Measurements from ENCODE around the gene MCHR1. TPM values are rescaled to one million over a fixed set of nuclear protein-coding genes. Genes with fewer than 3 reads are reported as not detected.

MCHR1 gene
- total and polyA plus RNA-seq, 2 of the 13 experiments (the other 11 are each of a cell fraction or from before 2014, with no cell fraction given) = 0.40 to 0.83 TPM

GRCh38 chr22:40659166-40659565 lies 20.1 kb upstream of the MCHR1 start:
- no peak for TF ChIP-seq USF2 (IDR thresholded peaks at IDR 0.05; ENCODE audit: low read depth, low read length)
- no peak for TF ChIP-seq USF2 (CRISPR knock-in tag; IDR thresholded peaks at IDR 0.05; ENCODE audit: borderline replicate concordance)
- no peak for TF ChIP-seq SETDB1 (CRISPR knock-in tag; IDR thresholded peaks at IDR 0.05; ENCODE audit: borderline replicate concordance)
- TF ChIP-seq SUZ12 (IDR thresholded peaks at IDR 0.05; ENCODE audit: low read depth, low read length) = no peak
- no peak for TF ChIP-seq ZFP91 (CRISPR knock-in tag; IDR thresholded peaks at IDR 0.05; ENCODE audit: borderline replicate concordance)
- no peak for TF ChIP-seq ZNF512 (CRISPR knock-in tag; IDR thresholded peaks at IDR 0.05)
- no peak for TF ChIP-seq ESRRA (CRISPR knock-in tag; IDR thresholded peaks at IDR 0.05; ENCODE audit: low read depth)
- no peak for TF ChIP-seq ZNF644 (CRISPR knock-in tag; IDR thresholded peaks at IDR 0.05; ENCODE audit: low read depth)
- TF ChIP-seq AGO2 (optimal IDR thresholded peaks at IDR 0.05; ENCODE audit: low read depth, low read length) = no peak
- no peak for TF ChIP-seq ZNF567 (CRISPR knock-in tag; IDR thresholded peaks at IDR 0.05; ENCODE audit: borderline replicate concordance)
- Histone ChIP-seq H4K20me1 (ENCODE audit: insufficient read depth, low read length) (no peaks in the 10 kb centered on the region), H2AFZ (ENCODE audit: low read length) (no peak overlapping the region), H3K79me2 (ENCODE audit: insufficient read depth, low read length) (no peaks in the 10 kb centered on the region), H3K9me3 (ENCODE audit: low read length) (no peaks in the 10 kb centered on the region), H3K4me2 (ENCODE audit: low read depth, low read length) (no peak overlapping the region), H3K36me3 (replicated peaks in 1 of 2; ENCODE audit: control insufficient read depth in 1 of 2, insufficient read depth in 2 of 2, low read length in 2 of 2) (no peaks in the 10 kb centered on the region), H3K4me1 (ENCODE audit: insufficient read depth, low read length) (peaks cover 19% of the 10 kb centered on the region), H3K4me3 (replicated peaks in 1 of 3; ENCODE audit: insufficient read depth in 1 of 3, low read depth in 2 of 3, low read length in 3 of 3) (no peak overlapping the region), H3K27me3 (ENCODE audit: control insufficient read depth in 1 of 2, insufficient read depth in 2 of 2, low read length in 2 of 2) (no peaks in the 10 kb centered on the region; a peak in 1 of 5 replicates), H3K9ac (ENCODE audit: insufficient read depth, low read depth, low read length) (no peak overlapping the region), H3K27ac (ENCODE audit: extremely low read length, insufficient read depth, low read length) (no peak overlapping the region)
- no peak for ATAC-seq
- intact Hi-C loops (cut with micrococcal nuclease; ENCODE audit: unreplicated experiment) (no loop called here), in situ Hi-C loops (cut with HindIII; ENCODE audit: extremely low pct_ligation_motif_present, low pct_unique_long_range_greater_than_20kb) (no loop called here)
- no peak for FAIRE-seq
- ChIA-PET CTCF (ENCODE audit: low intra/inter-chr PET ratio, low total read pairs) (no interaction called here), POLR2A (no interaction called here)
- no TSS peak for BruUV-seq (replicated peaks)
- WGBS (ENCODE audit: low lambda C conversion rate) = 59% methylated on average over 6 of the region's 6 CpGs
- no peak for DNase-seq (ENCODE audit: low spot score)

All from HepG2 (cell line).